GM23248 (cell line): Measurements from ENCODE around the gene TXNIP.

ENCODE experiments used
- EZH2 ChIP-seq: fragments of 200-600 bp; sonication (generic); IDR thresholded peaks from 2 replicates; pipeline ENCODE4 v1.6.1; 2018; ENCODE audit warnings: antibody characterized with exemption, mild to moderate bottlenecking; ENCODE audit not compliant: insufficient read depth, poor library complexity, severe bottlenecking
- EZH2phosphoT487 ChIP-seq: fragments of 200-600 bp; sonication (generic); IDR thresholded peaks from 2 replicates; pipeline ENCODE4 v1.6.1; 2018; ENCODE audit warnings: antibody characterized with exemption, moderate library complexity, mild to moderate bottlenecking, low read depth; ENCODE audit not compliant: insufficient read depth

DNA sequence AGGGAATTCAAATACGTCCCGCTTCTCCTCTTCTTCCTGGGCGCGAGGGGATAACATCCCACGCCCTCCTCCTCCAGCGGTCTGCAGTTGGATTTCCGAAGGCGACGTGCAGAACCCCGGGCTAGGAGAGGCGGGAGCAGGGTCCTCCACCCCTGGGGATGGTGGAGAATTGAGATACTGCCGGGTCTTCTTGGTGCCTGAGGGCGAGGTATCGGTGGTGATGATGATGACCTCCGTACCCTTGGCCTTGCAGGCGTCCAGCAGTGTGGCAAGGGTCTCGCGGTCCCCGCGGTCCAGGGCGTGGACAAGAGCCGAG lies 35.3 kb downstream of the TXNIP start:
- TF ChIP-seq EZH2 (no peak), EZH2phosphoT487 (no peak)
